IMR-90 (cell line): ENCODE measurements around the gene CTAGE9. TPM values are rescaled to one million over a fixed set of nuclear protein-coding genes. Genes with fewer than 3 reads are reported as not detected.

Source experiments
- ATAC-seq: fragments of 200-7000 bp; cut with Tn5 transposase; 2 replicates; pipeline ENCODE4 v1.9.1; 2020; ENCODE audit warnings: low read depth, mild to moderate bottlenecking, moderate library complexity
- BruUV-seq: library from RNA; stranded (reverse); fragments of 400-500 nt; replicated peaks from 2 replicates; lab custom pipeline; 2021; lab: Mats Ljungman, UMichigan
- CTCF ChIA-PET: fragments of 300-600 bp; formaldehyde crosslinking; extraction: SDS; loops from one replicate; lab custom pipeline; 2021; ENCODE audit warnings: antibody characterized with exemption; lab: Yijun Ruan, JAX
- POLR2A ChIA-PET: fragments of 300-600 bp; sonication (Branson Sonifier 250); formaldehyde crosslinking; loops from one replicate; lab custom pipeline; 2022; ENCODE audit warnings: antibody characterized with exemption; ENCODE audit not compliant: unreplicated experiment; lab: Charles Lee
- DNase-seq: peaks from one replicate; pipeline ENCODE4 v3.0.0; 2013
- H2AFZ ChIP-seq: replicated peaks from 2 replicates; pipeline ENCODE3; 2013; ENCODE audit warnings: low read length, mild to moderate bottlenecking; ENCODE audit not compliant: poor library complexity
- H2AK5ac ChIP-seq: 2 replicates; pipeline ENCODE4 v1.6.1; 2013; ENCODE audit warnings: low read depth, low read length, inconsistent platforms
- H2AK9ac ChIP-seq: replicated peaks from 2 replicates; pipeline ENCODE3; 2013; ENCODE audit warnings: mild to moderate bottlenecking, low read depth, low read length, moderate library complexity; ENCODE audit not compliant: poor library complexity
- H2BK120ac ChIP-seq: 2 replicates; pipeline ENCODE4 v1.6.1; 2013; ENCODE audit warnings: low read depth, low read length, inconsistent platforms
- H2BK15ac ChIP-seq: 3 replicates; pipeline ENCODE4 v1.6.1; 2013; ENCODE audit warnings: low read depth, low read length, inconsistent platforms
- H2BK20ac ChIP-seq: 2 replicates; pipeline ENCODE4 v1.6.1; 2013; ENCODE audit warnings: low read depth, mild to moderate bottlenecking, inconsistent platforms, low read length, moderate library complexity
- H2BK5ac ChIP-seq: 2 replicates; pipeline ENCODE4 v1.6.1; 2013; ENCODE audit warnings: mild to moderate bottlenecking, low read depth, low read length, inconsistent platforms; ENCODE audit not compliant: poor library complexity, severe bottlenecking
- H3K14ac ChIP-seq: replicated peaks from 2 replicates; pipeline ENCODE4 v1.6.1; 2013; ENCODE audit warnings: low read depth, low read length, inconsistent platforms
- H3K18ac ChIP-seq: 2 replicates; pipeline ENCODE4 v1.6.1; 2013; ENCODE audit warnings: low read depth, low read length, control low read depth
- H3K23ac ChIP-seq: 2 replicates; pipeline ENCODE4 v1.6.1; 2013; ENCODE audit warnings: low read depth, low read length, inconsistent platforms
- H3K27ac ChIP-seq: 2 replicates; pipeline ENCODE4 v1.5.1; 2013; ENCODE audit warnings: mild to moderate bottlenecking, control low read depth, low read length; ENCODE audit not compliant: insufficient read depth
- H3K27me3 ChIP-seq: 2 replicates; pipeline ENCODE4 v1.6.1; 2013; ENCODE audit warnings: low read length; ENCODE audit not compliant: control insufficient read depth, insufficient read depth
- H3K36me3 ChIP-seq: 2 replicates; pipeline ENCODE4 v1.6.1; 2013; ENCODE audit warnings: low read length, mixed read lengths; ENCODE audit not compliant: control insufficient read depth, insufficient read depth
- H3K4ac ChIP-seq: 2 replicates; pipeline ENCODE4 v1.6.1; 2013; ENCODE audit warnings: low read depth, low read length, inconsistent platforms
- H3K4me1 ChIP-seq: 2 replicates; pipeline ENCODE4 v1.6.1; 2013; ENCODE audit warnings: low read length, mixed read lengths; ENCODE audit not compliant: control insufficient read depth, insufficient read depth
- H3K4me2 ChIP-seq: 2 replicates; pipeline ENCODE4 v1.6.1; 2013; ENCODE audit warnings: low read depth, mild to moderate bottlenecking, control low read depth, low read length, moderate library complexity
- H3K4me3 ChIP-seq: 2 replicates; pipeline ENCODE4 v1.5.1; 2013; ENCODE audit warnings: low read depth, mild to moderate bottlenecking, control low read depth, low read length, moderate library complexity; ENCODE audit not compliant: insufficient read depth
- H3K56ac ChIP-seq: 2 replicates; pipeline ENCODE4 v1.6.1; 2013; ENCODE audit warnings: low read length, inconsistent platforms; ENCODE audit not compliant: insufficient read depth; ENCODE audit errors: extremely low read depth
- H3K79me1 ChIP-seq, 2 experiments: 2 replicates each; pipeline ENCODE4 v1.6.1; 2013; ENCODE audit warnings: low read length in 2 of 2, inconsistent platforms in 1 of 2, low read depth in 1 of 2
- H3K9ac ChIP-seq: 2 replicates; pipeline ENCODE4 v1.6.1; 2013; ENCODE audit warnings: low read depth, low read length, control low read depth
- H3K9me1 ChIP-seq: 2 replicates; pipeline ENCODE4 v1.6.1; 2013; ENCODE audit warnings: low read length, inconsistent platforms; ENCODE audit not compliant: insufficient read depth
- H3K9me3 ChIP-seq: 2 replicates; pipeline ENCODE4 v1.6.1; 2013; ENCODE audit warnings: low read length; ENCODE audit not compliant: control insufficient read depth, insufficient read depth
- H4K20me1 ChIP-seq: 2 replicates; pipeline ENCODE4 v1.6.1; 2013; ENCODE audit warnings: low read length, inconsistent platforms; ENCODE audit not compliant: insufficient read depth
- H4K5ac ChIP-seq: 2 replicates; pipeline ENCODE4 v1.6.1; 2013; ENCODE audit warnings: mild to moderate bottlenecking, low read depth, low read length, control low read depth
- H4K8ac ChIP-seq, 2 experiments: 2 replicates each; pipeline ENCODE4 v1.6.1; 2013; ENCODE audit warnings: low read depth in 2 of 2, low read length in 2 of 2, control low read depth in 1 of 2, inconsistent platforms in 1 of 2
- H4K91ac ChIP-seq: 2 replicates; pipeline ENCODE4 v1.6.1; 2013; ENCODE audit warnings: low read depth, low read length, inconsistent platforms; ENCODE audit not compliant: insufficient read depth
- CHD1 ChIP-seq: IDR thresholded peaks from 2 replicates; pipeline ENCODE4 v1.6.1; 2012; ENCODE audit warnings: low read depth, low read length, improper control_type of control experiment
- MAFK ChIP-seq: IDR thresholded peaks from 2 replicates; pipeline ENCODE4 v1.6.1; 2012; ENCODE audit warnings: low read depth, low read length, improper control_type of control experiment
- WGBS, 2 experiments: methylation state at CpG; one replicate each; pipeline versions ENCODE4 v1.1.5 to v1.1.7; 2013; ENCODE audit warnings: missing lambda C conversion rate in 2 of 2; ENCODE audit not compliant: insufficient read length in 1 of 2; ENCODE audit errors: extremely low coverage in 2 of 2; 5-methylcytosine and 5-hydroxymethylcytosine counted together
- dilution Hi-C: fragments of 300-500 bp; cut with HindIII; formaldehyde crosslinking; loops from one replicate; pipeline ENCODE4 v1.14.3; 2018; ENCODE audit warnings: low sequenced_read_pairs; ENCODE audit not compliant: unreplicated experiment
- in situ Hi-C: fragments of 300-500 bp; cut with MboI; formaldehyde crosslinking; loops from 3 replicates; pipeline ENCODE4 v1.14.3; 2019; ENCODE audit warnings: low sequenced_read_pairs, inconsistent platforms, mixed read lengths
- intact Hi-C: fragments of 100-400 bp; cut with micrococcal nuclease; formaldehyde crosslinking; loops from 2 replicates; pipeline ENCODE4 v1.10.0; 2022
- polyA plus RNA-seq, 3 experiments: library from polyadenylated mRNA; depleted of rRNA; stranded (reverse); fragments of >200 nt; gene quantifications; 2 replicates each; pipeline ENCODE4 v1.2.3, GENCODE V29; 2012; ENCODE audit warnings: low replicate concordance in 1 of 3
- total RNA-seq: library from RNA; depleted of rRNA; stranded (reverse); fragments of >200 nt; gene quantifications from 2 replicates; pipeline ENCODE4 v1.2.3, GENCODE V29; 2012

CTAGE9 gene
- total and polyA plus RNA-seq, 2 of the 4 experiments (the other 2 are of a cell fraction): not detected

- no peaks in the 10 kb centered on the region for H3K4me1 ChIP-seq
- no peak overlapping the region for H4K91ac ChIP-seq
- no peak overlapping the region for H2AK5ac ChIP-seq
- ATAC-seq: no peak
- no peak overlapping the region for H2BK120ac ChIP-seq
- H2BK5ac ChIP-seq: no peak overlapping the region
- H3K27ac ChIP-seq: no peak overlapping the region
- no peak overlapping the region for H3K4me2 ChIP-seq
- H3K56ac ChIP-seq: no peak overlapping the region
- WGBS, 2 experiments: no CpG with 5 or more reads among the region's 5 CpGs
- no peak overlapping the region for H2BK20ac ChIP-seq
- H4K8ac ChIP-seq: no peak overlapping the region
- ChIA-PET CTCF (no interaction called here), POLR2A (no interaction called here)
- H4K5ac ChIP-seq: no peak overlapping the region
- DNase-seq: no peak
- H3K9me3 ChIP-seq: no peaks in the 10 kb centered on the region
- no peak overlapping the region for H3K23ac ChIP-seq
- no peak overlapping the region for H3K4me3 ChIP-seq
- H2AK9ac ChIP-seq: no peak overlapping the region
- TF ChIP-seq MAFK (peak; percentile 62), CHD1 (no peak)
- in situ Hi-C loops (no loop called here), intact Hi-C loops (no loop called here), dilution Hi-C loops (no loop called here)
- H2BK15ac ChIP-seq: no peak overlapping the region
- no peak overlapping the region for H3K4ac ChIP-seq
- BruUV-seq: no TSS peak
- H4K20me1 ChIP-seq: no peaks in the 10 kb centered on the region
- no peak overlapping the region for H3K18ac ChIP-seq
- no peak overlapping the region for H3K14ac ChIP-seq
- H3K36me3 ChIP-seq: no peaks in the 10 kb centered on the region
- H3K9ac ChIP-seq: no peak overlapping the region
- H3K27me3 ChIP-seq: no peaks in the 10 kb centered on the region
- H2AFZ ChIP-seq: no peak overlapping the region
- H3K79me1 ChIP-seq: no peaks in the 10 kb centered on the region
- H3K9me1 ChIP-seq: no peaks in the 10 kb centered on the region
These were observed 34.7 kb upstream of the CTAGE9 start for GRCh38 chr6:131745476-131745875.
